Adipocyte (in vitro differentiated cells): ENCODE results near the gene IL18BP.

ENCODE experiments used
- DNase-seq: peaks from one replicate; pipeline ENCODE4 v3.0.0-alpha.2; 2015; ENCODE audit warnings: low read depth
- H3K27me3 ChIP-seq: replicated peaks from 2 replicates; pipeline ENCODE4 v1.7.0; 2013; ENCODE audit warnings: mild to moderate bottlenecking, low read length, moderate library complexity; ENCODE audit not compliant: control insufficient read depth, insufficient read depth
- H3K36me3 ChIP-seq: 2 replicates; pipeline ENCODE4 v1.7.0; 2013; ENCODE audit warnings: low read length, mild to moderate bottlenecking, moderate library complexity; ENCODE audit not compliant: control insufficient read depth, insufficient read depth, severe bottlenecking
- H3K4me1 ChIP-seq: 2 replicates; pipeline ENCODE4 v1.7.0; 2013; ENCODE audit warnings: mild to moderate bottlenecking, low read length, moderate library complexity; ENCODE audit not compliant: control insufficient read depth, insufficient read depth
- H3K4me3 ChIP-seq: 2 replicates; pipeline ENCODE4 v1.7.0; 2013; ENCODE audit warnings: mild to moderate bottlenecking, low read length, moderate library complexity
- H3K9ac ChIP-seq: 2 replicates; pipeline ENCODE4 v1.7.0; 2013; ENCODE audit warnings: mild to moderate bottlenecking, low read length, moderate library complexity
- H3K9me3 ChIP-seq: 2 replicates; pipeline ENCODE4 v1.7.0; 2013; ENCODE audit warnings: mild to moderate bottlenecking, low read length, moderate library complexity; ENCODE audit not compliant: control insufficient read depth

The IL18BP gene

DNA sequence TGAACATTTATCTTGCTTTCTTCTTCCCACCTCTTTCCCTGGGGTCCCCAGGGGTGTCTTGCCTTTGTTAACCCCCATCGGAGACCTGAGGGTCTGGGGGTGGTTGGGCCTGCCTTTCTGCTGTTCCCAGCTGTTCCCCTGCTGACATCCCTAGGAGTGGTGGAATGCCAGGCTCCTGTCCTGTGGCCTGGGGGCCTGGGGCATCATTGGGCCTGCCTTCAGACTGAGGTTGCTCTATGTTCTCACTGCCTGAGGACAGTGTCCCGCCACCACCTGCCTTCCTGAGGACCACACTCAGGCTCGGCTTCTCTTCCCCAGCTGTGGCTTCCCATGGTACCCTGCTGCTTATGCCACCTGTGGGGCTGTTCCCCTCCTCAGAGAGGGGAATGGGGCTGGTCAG, 1.1 kb upstream of the IL18BP start:
- Histone ChIP-seq H3K27me3 (no peaks in the 10 kb centered on the region), H3K9ac (no peak overlapping the region), H3K4me1 (peaks cover 9% of the 10 kb centered on the region), H3K36me3 (peaks cover 10% of the 10 kb centered on the region), H3K4me3 (no peak overlapping the region), H3K9me3 (no peaks in the 10 kb centered on the region)
- DNase-seq: no peak

DNA sequence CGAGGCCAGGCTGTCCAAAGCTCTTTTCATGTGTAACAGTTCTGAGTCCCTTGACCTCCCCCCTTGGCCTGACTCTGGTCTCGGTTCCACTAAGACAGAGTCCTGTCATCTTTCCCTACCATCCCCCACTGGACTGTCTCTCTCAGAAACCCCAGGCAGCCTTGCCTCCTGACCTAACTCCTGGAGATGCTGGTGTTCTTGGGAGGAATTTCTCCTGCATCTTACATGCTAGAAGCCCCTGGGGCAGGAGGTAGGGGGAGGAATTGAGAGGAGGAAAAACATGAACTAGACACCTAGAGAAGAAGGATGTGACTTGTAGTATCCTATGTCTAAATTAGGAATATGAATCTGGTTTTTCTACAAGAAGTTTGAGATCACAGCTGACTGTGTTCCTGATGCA, 648 bp upstream of the IL18BP start:
- no peak overlapping the region for H3K9ac ChIP-seq
- no peak overlapping the region for H3K4me3 ChIP-seq
- H3K27me3 ChIP-seq: no peaks in the 10 kb centered on the region
- no peak for DNase-seq
- no peaks in the 10 kb centered on the region for H3K9me3 ChIP-seq
- H3K36me3 ChIP-seq: peaks cover 15% of the 10 kb centered on the region
- H3K4me1 ChIP-seq: peaks cover 9% of the 10 kb centered on the region

DNA sequence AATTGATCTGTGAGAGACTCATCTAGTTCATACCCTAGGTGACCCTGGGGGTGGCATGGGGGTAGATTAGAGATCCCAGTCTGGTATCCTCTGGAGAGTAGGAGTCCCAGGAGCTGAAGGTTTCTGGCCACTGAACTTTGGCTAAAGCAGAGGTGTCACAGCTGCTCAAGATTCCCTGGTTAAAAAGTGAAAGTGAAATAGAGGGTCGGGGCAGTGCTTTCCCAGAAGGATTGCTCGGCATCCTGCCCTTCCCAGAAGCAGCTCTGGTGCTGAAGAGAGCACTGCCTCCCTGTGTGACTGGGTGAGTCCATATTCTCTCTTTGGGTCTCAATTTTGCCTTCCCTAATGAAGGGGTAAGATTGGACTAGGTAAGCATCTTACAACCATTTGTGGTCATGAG, 653 bp downstream of the IL18BP start:
- Histone ChIP-seq H3K4me1 (peaks cover 9% of the 10 kb centered on the region), H3K9me3 (no peaks in the 10 kb centered on the region), H3K4me3 (peak overlapping the region; percentile 25), H3K9ac (peak overlapping the region; percentile 20), H3K36me3 (peaks cover 28% of the 10 kb centered on the region), H3K27me3 (no peaks in the 10 kb centered on the region)
- peak; percentile 32 for DNase-seq

DNA sequence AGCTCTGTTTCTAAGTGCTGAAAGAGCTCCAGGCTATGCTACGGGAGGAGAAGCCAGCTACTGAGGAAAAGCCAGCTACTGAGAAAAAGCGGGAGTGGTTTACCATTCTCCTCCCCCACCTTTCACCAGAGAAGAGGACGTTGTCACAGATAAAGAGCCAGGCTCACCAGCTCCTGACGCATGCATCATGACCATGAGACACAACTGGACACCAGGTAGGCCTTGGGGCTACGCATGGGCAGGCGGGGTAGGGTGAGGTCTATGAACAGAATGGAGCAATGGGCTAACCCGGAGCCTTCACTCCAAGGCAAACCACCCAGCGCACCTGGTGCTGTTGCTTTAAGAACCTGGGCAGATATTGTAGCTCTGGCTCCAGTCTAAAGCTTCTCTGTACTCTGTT, 1.1 kb downstream of the IL18BP start:
- Histone ChIP-seq H3K9ac (peak overlapping the region; percentile 20), H3K4me1 (peaks cover 9% of the 10 kb centered on the region), H3K27me3 (no peaks in the 10 kb centered on the region), H3K36me3 (peaks cover 32% of the 10 kb centered on the region), H3K9me3 (no peaks in the 10 kb centered on the region), H3K4me3 (peak overlapping the region; percentile 25)
- no peak for DNase-seq

DNA sequence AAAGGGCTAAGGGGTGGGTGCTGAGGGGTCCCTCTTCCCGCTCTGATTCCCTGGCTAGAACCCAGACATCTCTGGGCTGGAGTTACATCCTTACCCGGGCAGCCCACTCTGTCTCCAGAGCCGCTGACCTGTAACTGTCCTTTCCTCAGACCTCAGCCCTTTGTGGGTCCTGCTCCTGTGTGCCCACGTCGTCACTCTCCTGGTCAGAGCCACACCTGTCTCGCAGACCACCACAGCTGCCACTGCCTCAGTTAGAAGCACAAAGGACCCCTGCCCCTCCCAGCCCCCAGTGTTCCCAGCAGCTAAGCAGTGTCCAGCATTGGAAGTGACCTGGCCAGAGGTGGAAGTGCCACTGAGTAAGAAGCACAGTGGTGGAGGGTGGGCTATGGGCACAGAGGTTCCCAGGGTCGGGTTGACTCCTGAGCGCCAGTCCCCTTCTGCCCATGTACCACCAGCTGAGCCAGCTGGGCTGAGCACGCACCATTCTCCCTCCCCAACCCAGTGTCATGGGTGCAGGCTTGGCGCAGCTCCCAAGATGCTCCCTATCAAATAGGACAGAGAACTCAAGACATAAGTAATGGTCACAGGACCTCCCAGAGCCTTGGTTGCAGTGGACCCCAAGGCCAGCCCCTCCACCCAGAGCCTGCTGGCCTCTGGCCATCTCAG, 1.6 kb downstream of the IL18BP start:
- DNase-seq: no peak
- Histone ChIP-seq H3K36me3 (peaks cover 38% of the 10 kb centered on the region), H3K27me3 (no peaks in the 10 kb centered on the region)

DNA sequence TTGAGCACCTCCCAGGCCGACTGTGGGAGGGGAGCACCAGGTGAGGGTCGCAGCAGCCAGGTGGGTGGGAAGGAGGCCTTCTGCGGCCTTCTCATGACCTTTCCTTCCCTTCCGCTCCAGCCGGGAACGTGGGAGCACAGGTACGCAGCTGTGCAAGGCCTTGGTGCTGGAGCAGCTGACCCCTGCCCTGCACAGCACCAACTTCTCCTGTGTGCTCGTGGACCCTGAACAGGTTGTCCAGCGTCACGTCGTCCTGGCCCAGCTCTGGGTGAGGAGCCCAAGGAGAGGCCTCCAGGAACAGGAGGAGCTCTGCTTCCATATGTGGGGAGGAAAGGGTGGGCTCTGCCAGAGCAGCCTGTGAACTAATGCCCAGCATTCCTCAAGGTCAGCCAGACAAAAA, 2.6 kb downstream of the IL18BP start:
- H3K4me3 ChIP-seq: no peak overlapping the region
- peaks cover 9% of the 10 kb centered on the region for H3K4me1 ChIP-seq
- no peak overlapping the region for H3K9ac ChIP-seq
- peaks cover 47% of the 10 kb centered on the region for H3K36me3 ChIP-seq
- no peaks in the 10 kb centered on the region for H3K27me3 ChIP-seq
- no peak for DNase-seq
- no peaks in the 10 kb centered on the region for H3K9me3 ChIP-seq

More for the DNA sequence above, 1.6 kb downstream of the IL18BP start:
- H3K9ac ChIP-seq: no peak overlapping the region
- H3K9me3 ChIP-seq: no peaks in the 10 kb centered on the region
- no peak overlapping the region for H3K4me3 ChIP-seq
- peaks cover 9% of the 10 kb centered on the region for H3K4me1 ChIP-seq

DNA sequence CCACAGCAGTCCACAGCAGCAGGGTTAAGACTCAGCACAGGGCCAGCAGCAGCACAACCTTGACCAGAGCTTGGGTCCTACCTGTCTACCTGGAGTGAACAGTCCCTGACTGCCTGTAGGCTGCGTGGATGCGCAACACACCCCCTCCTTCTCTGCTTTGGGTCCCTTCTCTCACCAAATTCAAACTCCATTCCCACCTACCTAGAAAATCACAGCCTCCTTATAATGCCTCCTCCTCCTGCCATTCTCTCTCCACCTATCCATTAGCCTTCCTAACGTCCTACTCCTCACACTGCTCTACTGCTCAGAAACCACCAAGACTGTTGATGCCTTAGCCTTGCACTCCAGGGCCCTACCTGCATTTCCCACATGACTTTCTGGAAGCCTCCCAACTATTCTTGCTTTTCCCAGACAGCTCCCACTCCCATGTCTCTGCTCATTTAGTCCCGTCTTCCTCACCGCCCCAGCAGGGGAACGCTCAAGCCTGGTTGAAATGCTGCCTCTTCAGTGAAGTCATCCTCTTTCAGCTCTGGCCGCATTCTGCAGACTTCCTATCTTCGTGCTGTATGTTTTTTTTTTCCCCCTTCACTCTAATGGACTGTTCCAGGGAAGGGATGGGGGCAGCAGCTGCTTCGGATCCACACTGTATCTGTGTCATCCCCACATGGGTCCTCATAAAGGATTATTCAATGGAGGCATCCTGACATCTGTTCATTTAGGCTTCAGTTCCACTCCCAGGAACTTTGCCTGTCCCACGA, 3.3 kb downstream of the IL18BP start:
- Histone ChIP-seq H3K27me3 (no peaks in the 10 kb centered on the region), H3K4me1 (peaks cover 9% of the 10 kb centered on the region), H3K9me3 (no peaks in the 10 kb centered on the region), H3K4me3 (no peak overlapping the region), H3K36me3 (peaks cover 55% of the 10 kb centered on the region), H3K9ac (no peak overlapping the region)
- no peak for DNase-seq

DNA sequence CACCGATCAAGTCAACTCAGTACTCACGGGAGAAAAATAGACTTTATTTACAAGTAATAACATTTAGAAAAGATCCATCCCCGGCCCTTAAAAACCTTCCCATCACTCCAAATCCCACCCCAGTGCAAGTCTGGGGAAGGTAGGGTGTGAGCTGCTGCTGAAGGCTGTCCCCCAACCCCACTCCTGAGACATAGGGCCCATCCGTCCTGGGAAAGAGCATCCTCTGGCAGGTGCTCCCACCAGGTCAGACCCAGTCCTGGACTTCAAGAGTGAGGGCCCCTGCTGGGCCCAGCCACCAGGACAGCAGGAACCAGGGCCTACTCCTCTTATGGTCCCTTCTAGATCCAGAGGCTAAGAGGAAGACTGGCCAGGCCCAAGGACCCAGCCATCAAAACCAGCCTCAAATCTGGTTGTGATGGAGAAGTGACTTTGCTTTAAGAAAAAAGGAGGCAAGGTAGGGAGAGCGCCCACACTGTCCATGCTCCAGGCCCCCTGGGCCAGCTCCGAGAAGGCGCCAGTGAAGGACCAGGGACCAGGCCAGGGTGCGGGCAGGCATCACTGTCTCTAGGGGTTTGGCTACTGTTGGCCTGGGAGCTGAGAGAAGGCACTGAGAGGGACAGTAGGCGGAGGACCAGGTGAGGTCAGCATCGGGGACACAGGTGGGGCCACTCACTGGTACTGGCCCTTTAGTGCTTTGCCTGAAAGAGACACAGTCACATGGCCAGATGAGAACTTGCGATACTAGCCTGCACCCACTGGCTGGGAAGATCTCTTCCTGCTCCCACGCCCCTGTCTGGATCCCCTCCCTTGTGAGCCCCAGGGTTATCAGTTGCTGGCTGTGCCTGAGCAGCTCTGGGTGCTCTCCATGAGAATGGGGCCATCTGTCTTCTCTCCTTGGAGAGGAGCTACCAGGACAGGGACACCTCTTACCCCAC, 4.4 kb downstream of the IL18BP start:
- Histone ChIP-seq H3K4me1 (peaks cover 9% of the 10 kb centered on the region), H3K9ac (no peak overlapping the region), H3K36me3 (peaks cover 66% of the 10 kb centered on the region), H3K27me3 (no peaks in the 10 kb centered on the region), H3K4me3 (no peak overlapping the region), H3K9me3 (no peaks in the 10 kb centered on the region)
- no peak for DNase-seq

DNA sequence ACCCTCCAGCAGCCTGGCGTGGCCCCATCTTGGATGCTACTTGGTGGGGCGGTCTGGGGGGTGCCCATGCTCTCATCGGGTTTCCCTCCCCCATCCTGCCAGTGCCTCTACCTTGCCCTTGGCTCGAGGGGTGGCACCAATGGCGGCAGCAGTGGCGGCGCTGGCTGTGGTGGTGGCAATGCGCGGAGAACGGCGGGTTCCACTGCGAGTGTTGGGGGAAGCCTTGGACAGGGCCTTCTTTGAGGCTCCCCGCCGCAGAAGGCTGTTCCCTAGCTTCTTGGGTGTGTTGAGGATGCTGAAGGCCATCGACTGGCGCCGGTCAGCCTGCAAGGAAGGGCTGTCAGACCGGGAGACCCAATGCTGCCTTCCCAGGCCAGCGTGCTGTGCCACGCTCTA, 5.1 kb downstream of the IL18BP start:
- DNase-seq: no peak
- Histone ChIP-seq H3K9ac (no peak overlapping the region), H3K4me3 (no peak overlapping the region), H3K36me3 (peaks cover 72% of the 10 kb centered on the region), H3K9me3 (no peaks in the 10 kb centered on the region), H3K4me1 (peaks cover 9% of the 10 kb centered on the region), H3K27me3 (no peaks in the 10 kb centered on the region)

DNA sequence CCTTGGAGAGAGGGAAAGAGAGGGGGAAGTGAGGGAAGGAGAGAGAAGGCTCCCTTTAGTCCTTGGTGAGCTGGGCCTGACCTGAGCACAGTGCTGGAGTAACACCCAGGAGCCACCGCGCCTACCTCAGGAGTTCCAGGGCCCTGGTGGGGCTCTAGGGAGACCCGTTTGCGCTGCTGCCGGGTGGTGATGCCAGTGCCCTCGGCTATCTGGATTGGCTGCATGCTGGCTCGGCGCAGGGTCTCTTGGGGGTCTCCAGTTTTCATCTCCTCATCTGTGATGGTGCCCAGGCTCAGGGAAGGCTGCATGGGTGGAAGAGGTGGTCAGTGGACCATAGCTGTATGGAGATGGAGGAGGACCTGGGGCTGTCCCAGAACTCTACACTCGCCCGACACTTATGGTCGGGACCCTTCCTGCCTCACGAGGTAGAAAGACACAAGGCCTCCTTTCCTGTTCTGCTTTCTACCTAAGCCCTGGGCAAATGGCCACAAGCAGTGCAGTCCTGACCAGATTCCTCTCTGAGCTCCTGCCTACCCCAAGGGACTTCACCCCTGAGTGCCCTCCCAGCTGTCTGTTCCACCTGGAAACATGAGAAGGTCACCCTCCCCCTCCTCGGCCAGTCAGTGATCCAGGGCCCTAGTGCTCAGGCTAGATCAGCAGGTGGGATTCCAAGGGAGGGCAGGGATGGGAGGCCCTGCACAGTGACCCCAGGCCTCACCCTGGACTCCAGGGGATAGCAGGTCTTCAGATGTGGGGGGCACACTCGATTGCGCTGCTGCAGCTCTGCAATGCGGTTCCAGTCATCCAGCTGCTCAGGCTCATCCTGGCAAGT, 6.0 kb downstream of the IL18BP start:
- peaks cover 80% of the 10 kb centered on the region for H3K36me3 ChIP-seq
- no peaks in the 10 kb centered on the region for H3K9me3 ChIP-seq
- H3K4me1 ChIP-seq: peaks cover 2% of the 10 kb centered on the region
- H3K9ac ChIP-seq: no peak overlapping the region
- no peak overlapping the region for H3K4me3 ChIP-seq
- no peak for DNase-seq
- no peaks in the 10 kb centered on the region for H3K27me3 ChIP-seq
